GM12878 (cell line): ENCODE results near the gene TBC1D10A. TPM values are rescaled to one million over a fixed set of nuclear protein-coding genes. Genes with fewer than 3 reads are reported as not detected.

Source experiments
- ATF7 ChIP-seq: fragments of 450-650 bp; IDR thresholded peaks from 2 replicates; pipeline ENCODE4 v1.6.1; 2016; ENCODE audit warnings: low read depth, mild to moderate bottlenecking
- BHLHE40 ChIP-seq, 2 experiments: fragments of 450-650 bp in 1 of 2; IDR thresholded peaks; 2 replicates each; pipeline ENCODE4 v1.6.1; 2011 to 2017; ENCODE audit warnings: low read depth in 2 of 2, borderline replicate concordance in 1 of 2, improper control_type of control experiment in 1 of 2, low read length in 1 of 2, mild to moderate bottlenecking in 1 of 2
- BRCA1 ChIP-seq: IDR thresholded peaks from 2 replicates; pipeline ENCODE4 v1.6.1; 2011; ENCODE audit warnings: low read depth, low read length, improper control_type of control experiment
- CBFB ChIP-seq: IDR thresholded peaks from 2 replicates; pipeline ENCODE4 v1.6.1; 2016; ENCODE audit warnings: antibody characterized with exemption, low read depth
- CBX3 ChIP-seq: fragments of 200-600 bp; sonication (generic); IDR thresholded peaks from 2 replicates; pipeline ENCODE4 v1.6.1; 2016; ENCODE audit warnings: low read depth, borderline replicate concordance
- EP300 ChIP-seq, 2 experiments: fragments of 150-350 bp in 1 of 2; IDR thresholded peaks; 2 replicates each; pipeline ENCODE4 v1.6.1; 2011 to 2012; ENCODE audit warnings: low read depth in 2 of 2, low read length in 2 of 2, borderline replicate concordance in 1 of 2, improper control_type of control experiment in 1 of 2, inconsistent platforms in 1 of 2; ENCODE audit not compliant: control insufficient read depth in 1 of 2
- ESRRA ChIP-seq: IDR thresholded peaks from 2 replicates; pipeline ENCODE4 v1.6.1; 2012; ENCODE audit warnings: mild to moderate bottlenecking, low read length, improper control_type of control experiment
- HDAC2 ChIP-seq: fragments of 200-600 bp; sonication (generic); IDR thresholded peaks from 2 replicates; pipeline ENCODE4 v1.6.1; 2017
- HDGF ChIP-seq: fragments of 450-650 bp; IDR thresholded peaks from 2 replicates; pipeline ENCODE4 v1.6.1; 2016; ENCODE audit warnings: antibody characterized with exemption
- IKZF1 ChIP-seq: fragments of 450-650 bp; conservative IDR thresholded peaks from 2 replicates; pipeline ENCODE4 v1.6.1; 2017; ENCODE audit warnings: antibody characterized with exemption, mild to moderate bottlenecking
- POLR2A ChIP-seq: IDR thresholded peaks from 2 replicates; pipeline ENCODE4 v1.6.1; 2011; ENCODE audit warnings: low read depth, mild to moderate bottlenecking, low read length
- POLR2AphosphoS5 ChIP-seq: IDR thresholded peaks from 2 replicates; pipeline ENCODE4 v1.6.1; 2011; ENCODE audit warnings: mild to moderate bottlenecking, low read length, inconsistent platforms
- RAD21 ChIP-seq: IDR thresholded peaks from 2 replicates; pipeline ENCODE4 v1.6.1; 2011; ENCODE audit warnings: mild to moderate bottlenecking, low read depth, low read length, moderate library complexity; ENCODE audit not compliant: insufficient read depth
- RFX5 ChIP-seq: IDR thresholded peaks from 2 replicates; pipeline ENCODE4 v1.6.1; 2011; ENCODE audit warnings: low read depth, low read length, improper control_type of control experiment
- SP1 ChIP-seq: IDR thresholded peaks from one replicate; pipeline ENCODE4 v1.6.1; 2011; ENCODE audit warnings: low read depth, low read length
- TBL1XR1 ChIP-seq: IDR thresholded peaks from 2 replicates; pipeline ENCODE4 v1.6.1; 2012; ENCODE audit warnings: low read depth, low read length, improper control_type of control experiment
- WRNIP1 ChIP-seq: IDR thresholded peaks from 2 replicates; pipeline ENCODE4 v1.6.1; 2011; ENCODE audit warnings: low read depth, low read length, improper control_type of control experiment, borderline replicate concordance
- polyA plus RNA-seq, 11 experiments: library from polyadenylated mRNA; depleted of rRNA in 4 of 11; unstranded in 6 of 11; stranded (reverse) in 5 of 11; fragments of >200 nt; fragmentation: Nextera tagmentation in 4 of 11; fragmentation: Illumina TruSeq in 1 of 11; extraction: Ambion mirVana in 4 of 11; extraction: Trizol in 1 of 11; gene quantifications; 1 replicate in 1 of 11; 2 replicates in 10 of 11; pipeline versions ENCODE4 v1.2.1 to v1.2.3, GENCODE V29; 2011 to 2016; ENCODE audit warnings: inconsistent platforms in 2 of 11, missing spikeins in 2 of 11, low read depth in 1 of 11
- total RNA-seq, 4 experiments: library from RNA; depleted of rRNA in 3 of 4; stranded (reverse); fragments of >200 nt in 3 of 4; fragmentation: Illumina TruSeq in 1 of 4; extraction: Trizol in 1 of 4; gene quantifications; 2 replicates each; pipeline versions ENCODE4 v1.2.1 to v1.2.3, GENCODE V29; 2013 to 2021
- TF ChIP-seq, protein P1 (sequence below): IDR thresholded peaks from 2 replicates; pipeline ENCODE4 v1.6.1; 2011; ENCODE audit warnings: borderline replicate concordance, low read depth, mild to moderate bottlenecking, moderate library complexity, low read length; ENCODE audit not compliant: insufficient read depth, poor library complexity, severe bottlenecking
- TF ChIP-seq, protein P2 (sequence below): IDR thresholded peaks from 2 replicates; pipeline ENCODE4 v1.6.1; 2012; ENCODE audit warnings: low read depth, low read length, improper control_type of control experiment
- TF ChIP-seq, protein P3 (sequence below): fragments of 450-650 bp; IDR thresholded peaks from 2 replicates; pipeline ENCODE4 v1.6.1; 2016; ENCODE audit warnings: mild to moderate bottlenecking
- TF ChIP-seq, protein P4 (sequence below): fragments of 450-650 bp; IDR thresholded peaks from 2 replicates; pipeline ENCODE4 v1.6.1; 2017; ENCODE audit warnings: borderline replicate concordance
- TF ChIP-seq, protein P5 (sequence below): IDR thresholded peaks from 2 replicates; pipeline ENCODE4 v1.6.1; 2012; ENCODE audit warnings: improper control_type of control experiment, low read depth, low read length; ENCODE audit not compliant: insufficient replicate concordance

The TBC1D10A gene
- total and polyA plus RNA-seq, 10 of the 15 experiments (the other 5 are each of a cell fraction or from before 2014, with no cell fraction given), result 0.27 to 25.7 (median 15.3) TPM

DNA sequence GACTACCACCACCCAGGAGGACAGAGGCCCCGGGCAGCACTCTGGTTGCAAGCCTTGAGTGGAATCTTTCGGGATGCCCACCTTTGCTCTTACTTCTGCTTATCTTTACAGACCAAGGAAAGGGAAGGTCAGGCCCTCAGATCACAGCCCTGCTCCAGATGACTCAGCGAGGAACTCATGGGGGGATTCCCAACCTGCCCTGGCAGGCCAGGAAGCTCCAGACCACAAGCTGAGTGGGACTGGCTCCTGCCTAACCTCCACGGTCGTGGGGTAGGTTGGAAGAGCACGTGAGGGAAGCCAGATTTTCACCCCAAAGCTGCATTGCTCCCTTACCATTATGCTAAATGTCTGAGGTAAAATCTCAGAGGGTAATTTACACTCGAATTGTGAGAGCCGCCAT, 11.8 kb downstream of the TBC1D10A start (continued):
- TF ChIP-seq ATF7 (peak; percentile 35; the same call in 1 of the 2 replicates), RAD21 (no peak), SP1 (peak; percentile 10), HDAC2 (no peak), CBX3 (no peak), BRCA1 (no peak), POLR2AphosphoS5 (no peak), BHLHE40 (IDR thresholded peaks at IDR 0.05; ENCODE audit: borderline replicate concordance in 1 of 2, low read depth in 2 of 2, low read length in 1 of 2) (peak; percentile 90), EP300 (IDR thresholded peaks at IDR 0.05; ENCODE audit: borderline replicate concordance in 1 of 2, control insufficient read depth in 1 of 2, low read depth in 2 of 2, low read length in 2 of 2) (peak in 1 of 2 experiments; percentile 39; a peak in 1 of 4 replicates), POLR2A (no peak), CBFB (peak; percentile 42; the same call in 1 of the 2 replicates), ESRRA (no peak), HDGF (no peak), RFX5 (no peak), WRNIP1 (no peak), IKZF1 (peak; percentile 99), TBL1XR1 (no peak)
- TF ChIP-seq, protein P1, sequence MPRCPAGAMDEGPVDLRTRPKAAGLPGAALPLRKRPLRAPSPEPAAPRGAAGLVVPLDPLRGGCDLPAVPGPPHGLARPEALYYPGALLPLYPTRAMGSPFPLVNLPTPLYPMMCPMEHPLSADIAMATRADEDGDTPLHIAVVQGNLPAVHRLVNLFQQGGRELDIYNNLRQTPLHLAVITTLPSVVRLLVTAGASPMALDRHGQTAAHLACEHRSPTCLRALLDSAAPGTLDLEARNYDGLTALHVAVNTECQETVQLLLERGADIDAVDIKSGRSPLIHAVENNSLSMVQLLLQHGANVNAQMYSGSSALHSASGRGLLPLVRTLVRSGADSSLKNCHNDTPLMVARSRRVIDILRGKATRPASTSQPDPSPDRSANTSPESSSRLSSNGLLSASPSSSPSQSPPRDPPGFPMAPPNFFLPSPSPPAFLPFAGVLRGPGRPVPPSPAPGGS, result peak; percentile 14
- TF ChIP-seq, protein P2, sequence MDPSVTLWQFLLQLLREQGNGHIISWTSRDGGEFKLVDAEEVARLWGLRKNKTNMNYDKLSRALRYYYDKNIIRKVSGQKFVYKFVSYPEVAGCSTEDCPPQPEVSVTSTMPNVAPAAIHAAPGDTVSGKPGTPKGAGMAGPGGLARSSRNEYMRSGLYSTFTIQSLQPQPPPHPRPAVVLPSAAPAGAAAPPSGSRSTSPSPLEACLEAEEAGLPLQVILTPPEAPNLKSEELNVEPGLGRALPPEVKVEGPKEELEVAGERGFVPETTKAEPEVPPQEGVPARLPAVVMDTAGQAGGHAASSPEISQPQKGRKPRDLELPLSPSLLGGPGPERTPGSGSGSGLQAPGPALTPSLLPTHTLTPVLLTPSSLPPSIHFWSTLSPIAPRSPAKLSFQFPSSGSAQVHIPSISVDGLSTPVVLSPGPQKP, result no peak
- TF ChIP-seq, protein P3, sequence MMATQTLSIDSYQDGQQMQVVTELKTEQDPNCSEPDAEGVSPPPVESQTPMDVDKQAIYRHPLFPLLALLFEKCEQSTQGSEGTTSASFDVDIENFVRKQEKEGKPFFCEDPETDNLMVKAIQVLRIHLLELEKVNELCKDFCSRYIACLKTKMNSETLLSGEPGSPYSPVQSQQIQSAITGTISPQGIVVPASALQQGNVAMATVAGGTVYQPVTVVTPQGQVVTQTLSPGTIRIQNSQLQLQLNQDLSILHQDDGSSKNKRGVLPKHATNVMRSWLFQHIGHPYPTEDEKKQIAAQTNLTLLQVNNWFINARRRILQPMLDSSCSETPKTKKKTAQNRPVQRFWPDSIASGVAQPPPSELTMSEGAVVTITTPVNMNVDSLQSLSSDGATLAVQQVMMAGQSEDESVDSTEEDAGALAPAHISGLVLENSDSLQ, result no peak
- TF ChIP-seq, protein P4, sequence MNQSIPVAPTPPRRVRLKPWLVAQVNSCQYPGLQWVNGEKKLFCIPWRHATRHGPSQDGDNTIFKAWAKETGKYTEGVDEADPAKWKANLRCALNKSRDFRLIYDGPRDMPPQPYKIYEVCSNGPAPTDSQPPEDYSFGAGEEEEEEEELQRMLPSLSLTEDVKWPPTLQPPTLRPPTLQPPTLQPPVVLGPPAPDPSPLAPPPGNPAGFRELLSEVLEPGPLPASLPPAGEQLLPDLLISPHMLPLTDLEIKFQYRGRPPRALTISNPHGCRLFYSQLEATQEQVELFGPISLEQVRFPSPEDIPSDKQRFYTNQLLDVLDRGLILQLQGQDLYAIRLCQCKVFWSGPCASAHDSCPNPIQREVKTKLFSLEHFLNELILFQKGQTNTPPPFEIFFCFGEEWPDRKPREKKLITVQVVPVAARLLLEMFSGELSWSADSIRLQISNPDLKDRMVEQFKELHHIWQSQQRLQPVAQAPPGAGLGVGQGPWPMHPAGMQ, result no peak
- TF ChIP-seq, protein P5, sequence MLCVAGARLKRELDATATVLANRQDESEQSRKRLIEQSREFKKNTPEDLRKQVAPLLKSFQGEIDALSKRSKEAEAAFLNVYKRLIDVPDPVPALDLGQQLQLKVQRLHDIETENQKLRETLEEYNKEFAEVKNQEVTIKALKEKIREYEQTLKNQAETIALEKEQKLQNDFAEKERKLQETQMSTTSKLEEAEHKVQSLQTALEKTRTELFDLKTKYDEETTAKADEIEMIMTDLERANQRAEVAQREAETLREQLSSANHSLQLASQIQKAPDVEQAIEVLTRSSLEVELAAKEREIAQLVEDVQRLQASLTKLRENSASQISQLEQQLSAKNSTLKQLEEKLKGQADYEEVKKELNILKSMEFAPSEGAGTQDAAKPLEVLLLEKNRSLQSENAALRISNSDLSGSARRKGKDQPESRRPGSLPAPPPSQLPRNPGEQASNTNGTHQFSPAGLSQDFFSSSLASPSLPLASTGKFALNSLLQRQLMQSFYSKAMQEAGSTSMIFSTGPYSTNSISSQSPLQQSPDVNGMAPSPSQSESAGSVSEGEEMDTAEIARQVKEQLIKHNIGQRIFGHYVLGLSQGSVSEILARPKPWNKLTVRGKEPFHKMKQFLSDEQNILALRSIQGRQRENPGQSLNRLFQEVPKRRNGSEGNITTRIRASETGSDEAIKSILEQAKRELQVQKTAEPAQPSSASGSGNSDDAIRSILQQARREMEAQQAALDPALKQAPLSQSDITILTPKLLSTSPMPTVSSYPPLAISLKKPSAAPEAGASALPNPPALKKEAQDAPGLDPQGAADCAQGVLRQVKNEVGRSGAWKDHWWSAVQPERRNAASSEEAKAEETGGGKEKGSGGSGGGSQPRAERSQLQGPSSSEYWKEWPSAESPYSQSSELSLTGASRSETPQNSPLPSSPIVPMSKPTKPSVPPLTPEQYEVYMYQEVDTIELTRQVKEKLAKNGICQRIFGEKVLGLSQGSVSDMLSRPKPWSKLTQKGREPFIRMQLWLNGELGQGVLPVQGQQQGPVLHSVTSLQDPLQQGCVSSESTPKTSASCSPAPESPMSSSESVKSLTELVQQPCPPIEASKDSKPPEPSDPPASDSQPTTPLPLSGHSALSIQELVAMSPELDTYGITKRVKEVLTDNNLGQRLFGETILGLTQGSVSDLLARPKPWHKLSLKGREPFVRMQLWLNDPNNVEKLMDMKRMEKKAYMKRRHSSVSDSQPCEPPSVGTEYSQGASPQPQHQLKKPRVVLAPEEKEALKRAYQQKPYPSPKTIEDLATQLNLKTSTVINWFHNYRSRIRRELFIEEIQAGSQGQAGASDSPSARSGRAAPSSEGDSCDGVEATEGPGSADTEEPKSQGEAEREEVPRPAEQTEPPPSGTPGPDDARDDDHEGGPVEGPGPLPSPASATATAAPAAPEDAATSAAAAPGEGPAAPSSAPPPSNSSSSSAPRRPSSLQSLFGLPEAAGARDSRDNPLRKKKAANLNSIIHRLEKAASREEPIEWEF, result no peak
